Right lobe of liver (tissue), 4 donors: ENCODE results near the gene GHR.

Source experiments
- POLR2A ChIP-seq: fragments of 450-650 bp; IDR thresholded peaks from one replicate; pipeline ENCODE4 v1.6.1; 2017; ENCODE audit warnings: antibody characterized with exemption, mild to moderate bottlenecking
- TF ChIP-seq, protein P1 (sequence below), 4 donors: fragments of 200-600 bp in 3 of 4; fragments of 450-650 bp in 1 of 4; IDR thresholded peaks; one replicate each; pipeline versions ENCODE4 v1.5.1 to v1.8.0; 2016 to 2022; ENCODE audit warnings: antibody characterized with exemption in 4 of 4, mild to moderate bottlenecking in 2 of 4
- donor health status: DM: no; HTN: no; CAD: no.
- donor health status: DM: no; HTN: no; CAD: no.
- donor health status: DM: no; HTN: yes; CAD: no.

DNA sequence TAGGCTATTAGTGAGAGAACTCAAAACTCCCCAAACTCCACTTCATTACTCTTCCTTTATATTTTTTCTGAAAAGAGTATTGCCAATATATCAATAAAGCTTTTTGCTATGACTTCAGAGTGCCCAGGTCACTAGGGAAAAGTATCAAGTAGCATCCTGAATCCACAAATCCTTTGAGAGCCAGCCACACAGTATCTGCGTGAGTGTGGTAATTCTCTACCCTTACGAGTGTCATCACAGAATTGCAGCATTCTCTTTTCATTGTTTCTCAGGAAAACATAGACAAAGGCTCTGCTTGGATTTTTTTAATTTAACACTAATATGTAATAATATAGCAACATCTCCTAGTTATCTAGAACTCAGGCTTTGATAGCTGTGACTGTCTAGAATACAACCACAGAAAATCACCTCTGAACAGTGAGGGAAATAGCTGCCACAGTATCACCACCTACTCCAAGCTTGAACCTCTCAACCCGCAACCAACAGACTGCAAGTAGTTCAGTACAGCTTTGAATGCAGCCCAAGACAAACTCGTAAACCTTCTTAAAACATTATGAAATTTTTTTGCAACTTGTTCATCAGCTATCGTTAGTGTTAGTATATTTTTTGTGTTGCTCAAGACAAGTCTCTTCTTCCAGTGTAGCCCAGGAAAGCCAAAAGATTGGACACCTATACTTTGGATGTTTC is 254.1 kb downstream of the GHR start:
- TF ChIP-seq, protein P1, sequence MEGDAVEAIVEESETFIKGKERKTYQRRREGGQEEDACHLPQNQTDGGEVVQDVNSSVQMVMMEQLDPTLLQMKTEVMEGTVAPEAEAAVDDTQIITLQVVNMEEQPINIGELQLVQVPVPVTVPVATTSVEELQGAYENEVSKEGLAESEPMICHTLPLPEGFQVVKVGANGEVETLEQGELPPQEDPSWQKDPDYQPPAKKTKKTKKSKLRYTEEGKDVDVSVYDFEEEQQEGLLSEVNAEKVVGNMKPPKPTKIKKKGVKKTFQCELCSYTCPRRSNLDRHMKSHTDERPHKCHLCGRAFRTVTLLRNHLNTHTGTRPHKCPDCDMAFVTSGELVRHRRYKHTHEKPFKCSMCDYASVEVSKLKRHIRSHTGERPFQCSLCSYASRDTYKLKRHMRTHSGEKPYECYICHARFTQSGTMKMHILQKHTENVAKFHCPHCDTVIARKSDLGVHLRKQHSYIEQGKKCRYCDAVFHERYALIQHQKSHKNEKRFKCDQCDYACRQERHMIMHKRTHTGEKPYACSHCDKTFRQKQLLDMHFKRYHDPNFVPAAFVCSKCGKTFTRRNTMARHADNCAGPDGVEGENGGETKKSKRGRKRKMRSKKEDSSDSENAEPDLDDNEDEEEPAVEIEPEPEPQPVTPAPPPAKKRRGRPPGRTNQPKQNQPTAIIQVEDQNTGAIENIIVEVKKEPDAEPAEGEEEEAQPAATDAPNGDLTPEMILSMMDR (IDR thresholded peaks at IDR 0.05), result no peak
- no peak for TF ChIP-seq POLR2A
